Kidney epithelial cell (primary cell): ENCODE measurements around the gene LCA5. TPM values are rescaled to one million over a fixed set of nuclear protein-coding genes. Genes with fewer than 3 reads are reported as not detected.
"Not testable (repeated sequence)": the region's sequence is repeated elsewhere in the genome, so short reads cannot be mapped to it uniquely, and the experiment has no call there.

Source experiments
- DNase-seq: peaks from one replicate; pipeline ENCODE4 v3.0.0-alpha.2; 2010; ENCODE audit warnings: low read depth
- H3K27me3 ChIP-seq: 2 replicates; pipeline ENCODE4 v1.6.0; 2011; ENCODE audit warnings: low read length; ENCODE audit not compliant: control insufficient read depth, insufficient read depth
- H3K36me3 ChIP-seq: 2 replicates; pipeline ENCODE4 v1.5.1; 2011; ENCODE audit warnings: low read length; ENCODE audit not compliant: control insufficient read depth, insufficient read depth
- H3K4me3 ChIP-seq: 2 replicates; pipeline ENCODE4 v1.5.1; 2011; ENCODE audit warnings: low read depth, mild to moderate bottlenecking, control low read depth, low read length
- total RNA-seq: library from RNA; depleted of rRNA; stranded (reverse); fragments of >200 nt; gene quantifications from 2 replicates; pipeline ENCODE4 v1.2.3, GENCODE V29; 2015
- TF ChIP-seq, protein P1 (sequence below): IDR thresholded peaks from 2 replicates; pipeline ENCODE4 v1.5.1; 2011; ENCODE audit warnings: mild to moderate bottlenecking, moderate library complexity, low read length, control low read depth, inconsistent platforms; ENCODE audit not compliant: insufficient read depth, poor library complexity, severe bottlenecking

Gene LCA5
- total RNA-seq = 5.1 and 7.0 TPM in 2 replicates

DNA sequence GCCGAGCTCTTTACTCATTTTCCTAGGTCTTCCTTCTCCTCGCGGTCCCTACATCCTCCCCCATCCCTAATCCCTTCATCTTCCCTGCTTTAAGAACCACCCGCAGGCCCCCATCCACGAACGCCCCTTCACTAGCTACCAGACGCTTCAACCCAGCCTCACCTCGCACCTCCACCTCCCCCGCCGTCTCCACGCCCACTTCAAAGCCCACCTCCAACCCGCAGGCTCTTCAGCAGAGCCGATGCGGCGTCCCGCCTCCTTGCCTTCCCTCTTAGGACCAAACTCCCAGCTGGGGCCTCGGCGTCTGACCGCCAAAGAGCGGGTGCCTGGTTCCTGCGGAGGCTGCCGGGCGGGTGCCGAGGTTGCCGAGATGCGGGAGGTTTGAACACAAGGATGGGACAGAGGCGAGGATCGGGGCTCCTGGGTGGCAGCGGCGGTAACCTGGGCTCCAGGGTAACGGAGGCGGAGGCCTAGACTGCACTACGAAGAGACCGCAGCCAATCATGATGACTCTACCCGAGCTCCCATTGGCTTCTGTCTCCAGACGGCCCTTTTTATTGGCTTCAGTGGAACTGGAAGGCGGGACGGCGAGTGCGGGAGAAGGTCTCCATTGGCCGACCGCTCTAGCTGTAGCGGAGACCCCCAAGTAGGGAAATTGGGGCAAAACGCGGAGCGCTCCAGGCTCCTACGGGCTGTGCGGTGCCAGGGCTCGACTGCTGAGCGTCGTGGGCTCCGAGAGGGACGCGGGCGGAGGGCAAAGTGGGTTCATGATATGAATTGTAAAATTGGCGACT, at the start of gene LCA5:
TSS of gene LCA5 (minus strand) at position 477 of the 794 bp plus-strand sequence. CDS start 18,536 bp downstream, outside the sequence.
- DNase-seq = peak; percentile 84
- no peaks in the 10 kb centered on the region for H3K27me3 ChIP-seq
- no peaks in the 10 kb centered on the region for H3K36me3 ChIP-seq
- peak within 1 kb of the TSS; percentile 74 for H3K4me3 ChIP-seq
- TF ChIP-seq, protein P1, sequence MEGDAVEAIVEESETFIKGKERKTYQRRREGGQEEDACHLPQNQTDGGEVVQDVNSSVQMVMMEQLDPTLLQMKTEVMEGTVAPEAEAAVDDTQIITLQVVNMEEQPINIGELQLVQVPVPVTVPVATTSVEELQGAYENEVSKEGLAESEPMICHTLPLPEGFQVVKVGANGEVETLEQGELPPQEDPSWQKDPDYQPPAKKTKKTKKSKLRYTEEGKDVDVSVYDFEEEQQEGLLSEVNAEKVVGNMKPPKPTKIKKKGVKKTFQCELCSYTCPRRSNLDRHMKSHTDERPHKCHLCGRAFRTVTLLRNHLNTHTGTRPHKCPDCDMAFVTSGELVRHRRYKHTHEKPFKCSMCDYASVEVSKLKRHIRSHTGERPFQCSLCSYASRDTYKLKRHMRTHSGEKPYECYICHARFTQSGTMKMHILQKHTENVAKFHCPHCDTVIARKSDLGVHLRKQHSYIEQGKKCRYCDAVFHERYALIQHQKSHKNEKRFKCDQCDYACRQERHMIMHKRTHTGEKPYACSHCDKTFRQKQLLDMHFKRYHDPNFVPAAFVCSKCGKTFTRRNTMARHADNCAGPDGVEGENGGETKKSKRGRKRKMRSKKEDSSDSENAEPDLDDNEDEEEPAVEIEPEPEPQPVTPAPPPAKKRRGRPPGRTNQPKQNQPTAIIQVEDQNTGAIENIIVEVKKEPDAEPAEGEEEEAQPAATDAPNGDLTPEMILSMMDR = no peak

DNA sequence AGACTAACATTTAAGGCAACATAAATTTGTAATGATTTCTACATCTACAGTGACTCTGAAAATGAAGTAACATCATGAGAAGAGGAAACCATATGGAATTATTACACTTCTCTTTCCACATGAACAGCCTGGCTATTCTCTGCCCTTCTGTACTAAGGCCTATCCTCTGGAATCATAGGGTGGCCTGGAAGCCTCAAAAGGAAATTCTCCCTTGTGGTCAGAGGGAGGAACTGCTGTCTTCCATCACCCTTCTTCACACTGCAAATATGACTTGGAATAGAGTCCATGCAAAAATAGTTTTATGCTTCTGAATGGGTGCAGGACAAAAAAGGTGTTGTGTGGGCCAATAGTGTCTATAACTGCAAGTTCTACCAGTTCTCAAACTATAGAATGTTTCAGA, 49.3 kb upstream of the LCA5 start:
- H3K4me3 ChIP-seq = no peak overlapping the region
- TF ChIP-seq, protein P1 = peak; percentile 38
- DNase-seq = no peak
- H3K36me3 ChIP-seq = no peaks in the 10 kb centered on the region
- H3K27me3 ChIP-seq = no peaks in the 10 kb centered on the region

DNA sequence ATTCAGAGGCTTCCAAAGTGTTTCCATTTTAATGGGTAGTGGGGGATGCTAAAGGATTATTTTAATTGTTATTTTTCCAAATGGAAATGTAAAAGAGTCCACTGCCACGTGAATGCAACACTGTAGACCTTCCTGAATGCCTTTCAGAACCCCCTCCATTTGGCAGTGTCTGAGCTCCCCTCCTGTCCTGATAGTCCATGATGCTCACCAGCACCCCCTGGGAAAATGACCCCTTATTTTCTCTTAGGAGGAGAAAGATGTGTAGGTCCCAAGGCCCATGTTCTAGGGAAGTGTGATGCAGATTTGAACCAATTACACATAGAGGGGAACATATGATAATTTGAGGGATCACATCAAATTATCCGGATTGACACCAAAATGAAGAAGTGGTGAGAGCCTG, 47.1 kb upstream of the LCA5 start:
- no peak for DNase-seq
- TF ChIP-seq, protein P1 = no peak
- no peaks in the 10 kb centered on the region for H3K36me3 ChIP-seq
- H3K4me3 ChIP-seq = no peak overlapping the region
- H3K27me3 ChIP-seq = no peaks in the 10 kb centered on the region

DNA sequence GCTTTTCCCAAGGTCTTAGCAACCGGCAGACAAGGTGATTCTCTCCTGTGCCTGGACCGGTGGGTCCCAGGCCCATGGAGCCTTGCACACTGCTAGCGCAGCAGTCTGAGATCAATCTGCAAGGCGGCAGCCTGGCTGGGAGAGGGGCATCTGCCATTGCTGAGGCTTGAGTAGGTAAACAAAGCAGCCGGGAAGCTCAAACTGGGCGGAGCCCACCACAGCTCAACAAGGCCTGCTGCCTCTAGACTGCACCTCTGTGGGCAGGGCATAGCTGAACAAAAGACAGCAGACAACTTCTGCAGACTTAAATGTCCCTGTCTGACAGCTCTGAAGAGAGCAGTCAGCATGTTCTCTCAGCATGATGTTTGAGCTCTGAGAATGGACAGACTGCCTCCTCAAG, 40.7 kb upstream of the LCA5 start:
- not testable (repeated sequence) for H3K4me3 ChIP-seq, H3K27me3 ChIP-seq, DNase-seq, H3K36me3 ChIP-seq

DNA sequence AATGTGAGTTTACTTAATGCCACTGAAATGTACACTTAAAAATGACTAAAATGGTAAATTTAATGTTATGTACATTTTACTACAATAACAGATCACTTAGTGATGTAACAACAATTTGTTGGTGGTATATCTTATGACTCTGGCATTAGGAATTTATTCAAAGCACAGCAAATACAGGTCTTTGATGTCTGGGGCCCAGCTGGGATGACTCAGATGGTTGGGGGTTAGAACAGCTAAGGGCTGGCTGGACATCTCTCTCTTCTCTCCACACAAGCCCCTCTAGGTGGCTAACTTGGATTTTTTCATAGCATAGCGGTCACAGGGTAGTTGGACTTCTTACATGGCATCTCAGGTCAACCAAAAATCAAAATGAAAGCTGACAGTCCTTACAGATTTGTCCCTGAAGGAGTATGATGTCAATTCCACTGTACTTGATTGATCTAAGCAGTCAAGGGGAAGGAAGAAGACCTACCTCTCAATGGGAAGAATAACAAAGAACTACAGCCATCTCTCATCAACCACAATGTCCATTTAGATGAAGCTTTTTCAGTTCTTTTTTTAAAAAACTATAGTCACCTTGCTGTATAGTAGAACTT, 37.5 kb upstream of the LCA5 start:
- Histone ChIP-seq H3K27me3 (no peaks in the 10 kb centered on the region), H3K36me3 (no peaks in the 10 kb centered on the region), H3K4me3 (no peak overlapping the region)
- TF ChIP-seq, protein P1 = no peak
- DNase-seq = peak; percentile 51

DNA sequence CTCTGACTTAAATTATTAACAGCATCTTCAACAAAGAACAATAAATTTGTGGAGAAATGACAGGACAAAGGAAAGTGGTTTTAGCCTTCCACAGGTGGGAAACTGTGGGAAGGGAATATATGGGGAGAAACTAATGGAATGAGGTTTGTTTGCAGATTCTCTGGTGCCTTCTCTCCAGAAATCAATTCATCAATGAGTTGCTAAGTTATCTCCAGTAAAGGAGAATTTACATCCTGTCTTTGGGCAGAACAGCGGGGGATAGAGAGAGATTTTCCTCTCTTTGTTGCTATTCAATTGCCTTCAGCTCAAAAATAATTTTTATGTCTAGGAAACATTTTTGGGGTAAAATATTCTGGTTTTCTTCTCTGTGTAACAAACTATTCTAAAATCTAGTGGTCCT, 36.9 kb upstream of the LCA5 start:
- no peak for DNase-seq
- Histone ChIP-seq H3K4me3 (no peak overlapping the region), H3K36me3 (no peaks in the 10 kb centered on the region), H3K27me3 (no peaks in the 10 kb centered on the region)
- TF ChIP-seq, protein P1 = no peak
